ENCODE results near the gene CRTAP. TPM values are rescaled to one million over a fixed set of nuclear protein-coding genes. Genes with fewer than 3 reads are reported as not detected.

The CRTAP gene
- total and polyA plus RNA-seq, 2 experiments from 2014 or later, result 71.9 to 210 TPM

GRCh38 chr3:33139996-33140395 lies 26.2 kb downstream of the CRTAP start:
- Mint-ChIP-seq H3K9me3 (no peaks in the 10 kb centered on the region), H3K4me1 (peaks cover 6% of the 10 kb centered on the region; the same call in 2 of the 3 replicates), H3K4me3 (no peak overlapping the region), H3K36me3 (ENCODE audit: low read depth) (peaks cover 29% of the 10 kb centered on the region), H3K27ac (no peak overlapping the region), H3K27me3 (ENCODE audit: insufficient read depth, low read depth, poor library complexity) (peaks cover 5% of the 10 kb centered on the region)
- Histone ChIP-seq H4K20me1 (replicated peaks; ENCODE audit: insufficient read depth) (no peaks in the 10 kb centered on the region; the same call in 1 of the 2 replicates), H3K4me1 (ENCODE audit: insufficient read depth) (no peaks in the 10 kb centered on the region), H3K36me3 (ENCODE audit: insufficient read depth) (peaks cover 2% of the 10 kb centered on the region; the same call in 1 of the 2 replicates), H2AFZ (no peak overlapping the region), H3K4me3 (no peak overlapping the region), H3K79me2 (replicated peaks; ENCODE audit: insufficient read depth) (no peaks in the 10 kb centered on the region), H3K9me2 (ENCODE audit: insufficient read depth) (no peaks in the 10 kb centered on the region), H3F3A (replicated peaks; ENCODE audit: low read depth) (no peaks in the 10 kb centered on the region), H3K4me2 (no peak overlapping the region), H3K27ac (ENCODE audit: low read depth) (no peak overlapping the region), H3K27me3 (ENCODE audit: insufficient read depth) (no peaks in the 10 kb centered on the region)
- ATAC-seq, result no peak
- no peak for DNase-seq (ENCODE audit: low spot score)
- TF ChIP-seq EZH2phosphoT487 (IDR thresholded peaks at IDR 0.05; ENCODE audit: unreplicated experiment), result no peak
- no peak for TF ChIP-seq EZH2 (IDR thresholded peaks at IDR 0.05; ENCODE audit: low read depth, unreplicated experiment)
- no peak for TF ChIP-seq NANOG (IDR thresholded peaks at IDR 0.05; ENCODE audit: borderline replicate concordance)
- no peak for TF ChIP-seq ZNF331 (CRISPR knock-in tag; IDR thresholded peaks at IDR 0.05; ENCODE audit: low read depth)
- TF ChIP-seq CTCF (conservative IDR thresholded peaks at IDR 0.05; ENCODE audit: low read depth in 2 of 2), result no peak
- TF ChIP-seq REST (IDR thresholded peaks at IDR 0.05; ENCODE audit: unreplicated experiment), result no peak
- TF ChIP-seq JUNB (IDR thresholded peaks at IDR 0.05; ENCODE audit: unreplicated experiment), result no peak
- TF ChIP-seq ETS1 (IDR thresholded peaks at IDR 0.05), result no peak
- TF ChIP-seq ZNF462 (CRISPR knock-in tag; IDR thresholded peaks at IDR 0.05), result no peak
- no peak for TF ChIP-seq ZNF114 (CRISPR knock-in tag; IDR thresholded peaks at IDR 0.05)
- no peak for TF ChIP-seq POLR2AphosphoS5 (IDR thresholded peaks at IDR 0.05; ENCODE audit: low read depth)
- no peak for TF ChIP-seq STAT1 (IDR thresholded peaks at IDR 0.05; ENCODE audit: unreplicated experiment)
